Uterus (tissue), 2 donors: Measurements from ENCODE around the gene ZC3H15.
"Not testable (repeated sequence)": the region's sequence is repeated elsewhere in the genome, so short reads cannot be mapped to it uniquely, and the experiment has no call there.

Source experiments
- POLR2A ChIP-seq, 2 donors: fragments of 450-650 bp; IDR thresholded peaks; one replicate each; pipeline ENCODE4 v1.6.1; 2016; ENCODE audit warnings: antibody characterized with exemption in 2 of 2, mild to moderate bottlenecking in 1 of 2, moderate library complexity in 1 of 2
- TF ChIP-seq, protein P1 (sequence below), 4 experiments: fragments of 200-600 bp in 2 of 4; fragments of 450-650 bp in 2 of 4; sonication (generic) in 2 of 4; IDR thresholded peaks; one replicate each; pipeline ENCODE4 v1.5.1; 2016 to 2019; ENCODE audit warnings: antibody characterized with exemption in 4 of 4, mild to moderate bottlenecking in 2 of 4, moderate library complexity in 1 of 4

DNA sequence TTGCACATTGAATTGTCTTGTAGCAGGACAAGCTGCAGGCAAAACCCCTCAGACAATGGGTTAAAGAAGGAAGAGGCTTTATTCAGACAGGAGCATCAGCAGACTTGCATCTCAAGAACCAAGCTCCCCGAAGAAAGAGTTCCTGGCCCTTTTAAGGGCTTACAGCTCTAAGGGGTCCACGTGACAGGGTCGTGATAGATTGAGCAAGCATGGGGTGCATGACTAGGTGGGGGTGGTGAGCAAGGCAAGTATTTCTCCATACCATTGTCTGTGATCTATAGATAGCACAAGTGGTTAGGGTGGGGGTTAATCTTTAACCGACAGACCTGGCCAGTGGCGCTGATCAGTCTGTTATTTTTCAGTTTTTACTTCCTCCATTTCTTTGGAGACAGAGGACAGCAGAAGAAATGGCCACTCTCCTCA is 46.4 kb upstream of the ZC3H15 start:
- TF ChIP-seq, protein P1, sequence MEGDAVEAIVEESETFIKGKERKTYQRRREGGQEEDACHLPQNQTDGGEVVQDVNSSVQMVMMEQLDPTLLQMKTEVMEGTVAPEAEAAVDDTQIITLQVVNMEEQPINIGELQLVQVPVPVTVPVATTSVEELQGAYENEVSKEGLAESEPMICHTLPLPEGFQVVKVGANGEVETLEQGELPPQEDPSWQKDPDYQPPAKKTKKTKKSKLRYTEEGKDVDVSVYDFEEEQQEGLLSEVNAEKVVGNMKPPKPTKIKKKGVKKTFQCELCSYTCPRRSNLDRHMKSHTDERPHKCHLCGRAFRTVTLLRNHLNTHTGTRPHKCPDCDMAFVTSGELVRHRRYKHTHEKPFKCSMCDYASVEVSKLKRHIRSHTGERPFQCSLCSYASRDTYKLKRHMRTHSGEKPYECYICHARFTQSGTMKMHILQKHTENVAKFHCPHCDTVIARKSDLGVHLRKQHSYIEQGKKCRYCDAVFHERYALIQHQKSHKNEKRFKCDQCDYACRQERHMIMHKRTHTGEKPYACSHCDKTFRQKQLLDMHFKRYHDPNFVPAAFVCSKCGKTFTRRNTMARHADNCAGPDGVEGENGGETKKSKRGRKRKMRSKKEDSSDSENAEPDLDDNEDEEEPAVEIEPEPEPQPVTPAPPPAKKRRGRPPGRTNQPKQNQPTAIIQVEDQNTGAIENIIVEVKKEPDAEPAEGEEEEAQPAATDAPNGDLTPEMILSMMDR (IDR thresholded peaks at IDR 0.05) = not testable (repeated sequence)
- not testable (repeated sequence) for TF ChIP-seq POLR2A (IDR thresholded peaks at IDR 0.05)
